Upper lobe of right lung (tissue), 1 donor: ENCODE data around the gene TEX2. TPM values are rescaled to one million over a fixed set of nuclear protein-coding genes. Genes with fewer than 3 reads are reported as not detected.

ENCODE experiments used
- ATAC-seq: fragments of 200-7000 bp; cut with Tn5 transposase; one replicate; pipeline ENCODE4 v1.9.1; 2020; ENCODE audit warnings: mild to moderate bottlenecking, moderate library complexity
- DNase-seq: peaks from one replicate; pipeline ENCODE4 v3.0.0-alpha.2; 2020
- H3K27ac ChIP-seq: fragments of 200-600 bp; one replicate; pipeline ENCODE4 v1.8.0; 2022
- H3K27me3 ChIP-seq: fragments of 200-600 bp; one replicate; pipeline ENCODE4 v1.8.0; 2022; ENCODE audit warnings: mild to moderate bottlenecking
- H3K36me3 ChIP-seq: fragments of 200-600 bp; one replicate; pipeline ENCODE4 v1.8.0; 2022
- H3K4me1 ChIP-seq: fragments of 200-600 bp; one replicate; pipeline ENCODE4 v1.8.0; 2022
- H3K4me3 ChIP-seq: fragments of 200-600 bp; one replicate; pipeline ENCODE4 v1.8.0; 2022; ENCODE audit warnings: mild to moderate bottlenecking
- H3K9me3 ChIP-seq: fragments of 200-600 bp; one replicate; pipeline ENCODE4 v1.8.0; 2022
- intact Hi-C: fragments of 100-400 bp; cut with DNase I; formaldehyde crosslinking; loops from one replicate; pipeline ENCODE4 v1.11.0; 2022
- total RNA-seq: library from RNA; stranded (reverse); fragmentation: NEBNext Ultra II Directional; extraction: Animal tissue kit (Norgen Biotek cat#: 25700); gene quantifications from one replicate; pipeline ENCODE4 v1.2.1, GENCODE V29; 2021
- TF ChIP-seq, protein P1 (sequence below): fragments of 200-600 bp; IDR thresholded peaks from one replicate; pipeline ENCODE4 v1.8.0; 2022; ENCODE audit warnings: antibody characterized with exemption
- donor health status: DM: no; HTN: yes; CAD: no; lungs with severe emphysema.

TEX2 gene
- total RNA-seq, 1 donor from 2014 or later, result 50.6 TPM

DNA sequence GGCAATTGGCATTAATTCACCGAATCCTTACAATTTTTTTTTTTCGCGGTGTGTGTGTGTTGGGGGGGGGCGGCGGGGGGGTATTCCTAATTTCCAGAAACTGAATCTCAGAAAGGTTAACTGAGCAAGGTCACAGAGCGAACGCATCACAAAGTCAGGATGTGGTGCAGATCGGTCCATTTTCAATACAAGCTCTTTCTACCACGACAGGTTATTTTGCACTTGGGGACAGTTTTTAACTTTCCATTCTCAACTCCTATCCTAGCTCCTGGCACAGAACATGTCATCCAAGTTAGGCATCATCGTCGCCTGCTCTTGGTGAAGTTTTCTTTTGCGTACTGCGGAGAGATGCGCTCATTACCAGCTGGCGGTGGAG is 117.7 kb downstream of the TEX2 start:
- Histone ChIP-seq H3K9me3 (no peaks in the 10 kb centered on the region), H3K27ac (peak overlapping the region; percentile 98), H3K36me3 (peaks cover 20% of the 10 kb centered on the region), H3K27me3 (no peaks in the 10 kb centered on the region), H3K4me1 (peaks cover 21% of the 10 kb centered on the region), H3K4me3 (peak overlapping the region; percentile 93)
- intact Hi-C loops, result no loop called here
- DNase-seq (no peak), ATAC-seq (peak; percentile 0)
- TF ChIP-seq, protein P1, sequence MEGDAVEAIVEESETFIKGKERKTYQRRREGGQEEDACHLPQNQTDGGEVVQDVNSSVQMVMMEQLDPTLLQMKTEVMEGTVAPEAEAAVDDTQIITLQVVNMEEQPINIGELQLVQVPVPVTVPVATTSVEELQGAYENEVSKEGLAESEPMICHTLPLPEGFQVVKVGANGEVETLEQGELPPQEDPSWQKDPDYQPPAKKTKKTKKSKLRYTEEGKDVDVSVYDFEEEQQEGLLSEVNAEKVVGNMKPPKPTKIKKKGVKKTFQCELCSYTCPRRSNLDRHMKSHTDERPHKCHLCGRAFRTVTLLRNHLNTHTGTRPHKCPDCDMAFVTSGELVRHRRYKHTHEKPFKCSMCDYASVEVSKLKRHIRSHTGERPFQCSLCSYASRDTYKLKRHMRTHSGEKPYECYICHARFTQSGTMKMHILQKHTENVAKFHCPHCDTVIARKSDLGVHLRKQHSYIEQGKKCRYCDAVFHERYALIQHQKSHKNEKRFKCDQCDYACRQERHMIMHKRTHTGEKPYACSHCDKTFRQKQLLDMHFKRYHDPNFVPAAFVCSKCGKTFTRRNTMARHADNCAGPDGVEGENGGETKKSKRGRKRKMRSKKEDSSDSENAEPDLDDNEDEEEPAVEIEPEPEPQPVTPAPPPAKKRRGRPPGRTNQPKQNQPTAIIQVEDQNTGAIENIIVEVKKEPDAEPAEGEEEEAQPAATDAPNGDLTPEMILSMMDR, result no peak

- ATAC-seq (no peak), DNase-seq (no peak)
- Histone ChIP-seq H3K9me3 (no peaks in the 10 kb centered on the region), H3K4me3 (no peak overlapping the region), H3K36me3 (no peaks in the 10 kb centered on the region), H3K27me3 (no peaks in the 10 kb centered on the region), H3K4me1 (no peaks in the 10 kb centered on the region), H3K27ac (no peak overlapping the region)
- intact Hi-C loops, result loop anchor here (10.0 kb wide), 1 partner anchor 225 kb away; the partner anchor contains the start of genes CSHL1 and GH1
- TF ChIP-seq, protein P1, result no peak
These were observed 123.5 kb downstream of the TEX2 start for GRCh38 chr17:64139542-64139941.

GRCh38 chr17:64138441-64138840 is 124.6 kb downstream of the TEX2 start:
- intact Hi-C loops, result loop anchor here (10.0 kb wide), 1 partner anchor 224 kb away; the partner anchor contains the start of genes CSHL1 and GH1
- Histone ChIP-seq H3K9me3 (no peaks in the 10 kb centered on the region), H3K27me3 (no peaks in the 10 kb centered on the region), H3K4me1 (no peaks in the 10 kb centered on the region), H3K36me3 (no peaks in the 10 kb centered on the region), H3K27ac (no peak overlapping the region), H3K4me3 (no peak overlapping the region)
- DNase-seq (no peak), ATAC-seq (no peak)
- TF ChIP-seq, protein P1, result no peak

DNA sequence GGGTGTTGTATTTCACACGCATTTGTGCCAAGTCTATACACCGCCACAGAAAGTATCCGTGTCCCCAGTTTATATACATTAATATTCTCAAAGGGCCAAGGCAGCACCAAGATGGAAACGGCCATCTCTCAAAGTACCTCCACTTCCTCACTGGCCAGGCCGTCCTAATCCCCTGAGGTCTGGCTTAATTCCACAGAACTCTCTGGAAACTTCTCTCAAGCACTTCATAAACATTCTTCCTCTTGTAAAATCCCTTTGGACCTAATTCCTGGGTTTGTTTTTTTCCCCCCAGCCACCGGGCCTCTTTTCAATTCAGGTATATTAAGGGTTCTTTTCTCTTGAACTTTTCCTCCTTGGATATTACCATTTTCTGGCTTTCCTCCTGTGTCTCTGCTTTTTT is 128.1 kb downstream of the TEX2 start:
- no peak overlapping the region for H3K27ac ChIP-seq
- H3K27me3 ChIP-seq, result no peaks in the 10 kb centered on the region
- H3K36me3 ChIP-seq, result no peaks in the 10 kb centered on the region
- no peaks in the 10 kb centered on the region for H3K9me3 ChIP-seq
- DNase-seq (no peak), ATAC-seq (no peak)
- intact Hi-C loops, result loop anchor here (10.0 kb wide), 1 partner anchor 220 kb away; the partner anchor contains the start of genes CSHL1 and GH1
- H3K4me3 ChIP-seq, result no peak overlapping the region
- TF ChIP-seq, protein P1, result no peak
- H3K4me1 ChIP-seq, result peaks cover 6% of the 10 kb centered on the region

GRCh38 chr17:64134216-64134970 is 128.7 kb downstream of the TEX2 start:
- intact Hi-C loops, result loop anchor here (10.0 kb wide), 1 partner anchor 220 kb away; the partner anchor contains the start of genes CSHL1 and GH1
- ATAC-seq, result no peak
- Histone ChIP-seq H3K4me1 (peaks cover 6% of the 10 kb centered on the region), H3K4me3 (no peak overlapping the region), H3K27me3 (no peaks in the 10 kb centered on the region), H3K27ac (no peak overlapping the region), H3K9me3 (no peaks in the 10 kb centered on the region), H3K36me3 (no peaks in the 10 kb centered on the region)
- DNase-seq, result no peak
- TF ChIP-seq, protein P1, result no peak
